ENCODE results near the gene SLC13A3.

DNA sequence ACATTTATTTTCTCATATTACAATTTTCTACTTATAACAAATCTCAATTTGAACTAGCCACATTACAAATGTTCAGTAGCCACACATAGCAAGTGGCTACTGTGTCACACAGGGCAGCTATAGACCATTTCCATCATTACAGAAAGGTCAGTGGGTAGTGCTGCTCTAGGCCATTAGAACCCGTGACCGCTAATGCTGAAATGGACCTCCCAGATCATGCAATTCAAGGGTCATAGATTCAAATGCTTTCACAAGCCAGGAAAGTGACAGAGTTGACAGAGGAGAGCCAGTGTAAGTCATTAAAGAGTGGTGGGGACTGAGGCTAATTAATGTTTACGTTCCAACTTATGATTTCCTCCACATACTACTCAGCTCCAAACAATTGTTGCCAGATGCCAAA, 97.3 kb downstream of the SLC13A3 start:
- no peak for TF ChIP-seq EZH2 (IDR thresholded peaks at IDR 0.05; ENCODE audit: low read depth)
- TF ChIP-seq, protein P1, sequence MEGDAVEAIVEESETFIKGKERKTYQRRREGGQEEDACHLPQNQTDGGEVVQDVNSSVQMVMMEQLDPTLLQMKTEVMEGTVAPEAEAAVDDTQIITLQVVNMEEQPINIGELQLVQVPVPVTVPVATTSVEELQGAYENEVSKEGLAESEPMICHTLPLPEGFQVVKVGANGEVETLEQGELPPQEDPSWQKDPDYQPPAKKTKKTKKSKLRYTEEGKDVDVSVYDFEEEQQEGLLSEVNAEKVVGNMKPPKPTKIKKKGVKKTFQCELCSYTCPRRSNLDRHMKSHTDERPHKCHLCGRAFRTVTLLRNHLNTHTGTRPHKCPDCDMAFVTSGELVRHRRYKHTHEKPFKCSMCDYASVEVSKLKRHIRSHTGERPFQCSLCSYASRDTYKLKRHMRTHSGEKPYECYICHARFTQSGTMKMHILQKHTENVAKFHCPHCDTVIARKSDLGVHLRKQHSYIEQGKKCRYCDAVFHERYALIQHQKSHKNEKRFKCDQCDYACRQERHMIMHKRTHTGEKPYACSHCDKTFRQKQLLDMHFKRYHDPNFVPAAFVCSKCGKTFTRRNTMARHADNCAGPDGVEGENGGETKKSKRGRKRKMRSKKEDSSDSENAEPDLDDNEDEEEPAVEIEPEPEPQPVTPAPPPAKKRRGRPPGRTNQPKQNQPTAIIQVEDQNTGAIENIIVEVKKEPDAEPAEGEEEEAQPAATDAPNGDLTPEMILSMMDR (conservative IDR thresholded peaks at IDR 0.05), result no peak

All from PC-9 (cell line).